Thoracic aorta (tissue), 2 donors: ENCODE results near the gene BCAT1. TPM values are rescaled to one million over a fixed set of nuclear protein-coding genes. Genes with fewer than 3 reads are reported as not detected.

Experiments
- ATAC-seq: fragments of 150-250 bp; one replicate; pipeline ENCODE4 v1.8.0; 2017; ENCODE audit warnings: low read depth; ENCODE audit not compliant: insufficient number of reproducible peaks, low FRiP score
- DNase-seq: peaks from one replicate; pipeline ENCODE4 v3.0.0-alpha.2; 2020; ENCODE audit warnings: low spot score
- H3K27ac ChIP-seq, 2 donors: fragments of 200-600 bp; sonication (generic); 1 replicate in 1 of 2; 2 replicates in 1 of 2; pipeline ENCODE4 v1.5.1; 2016; ENCODE audit warnings: mild to moderate bottlenecking in 2 of 2, moderate library complexity in 2 of 2
- H3K27me3 ChIP-seq: fragments of 200-600 bp; sonication (generic); replicated peaks from 2 replicates; pipeline ENCODE4 v1.6.0; 2016; ENCODE audit warnings: mild to moderate bottlenecking; ENCODE audit not compliant: insufficient read depth
- H3K36me3 ChIP-seq: fragments of 200-600 bp; sonication (generic); one replicate; pipeline ENCODE4 v1.5.1; 2016
- H3K4me1 ChIP-seq, 2 donors: fragments of 200-600 bp; sonication (generic); 1 replicate in 1 of 2; 2 replicates in 1 of 2; pipeline versions ENCODE4 v1.5.1 to v1.6.0; 2016; ENCODE audit warnings: low read depth in 2 of 2, mild to moderate bottlenecking in 1 of 2; ENCODE audit not compliant: control insufficient read depth in 1 of 2
- H3K4me3 ChIP-seq: fragments of 200-600 bp; sonication (generic); 2 replicates; pipeline ENCODE4 v1.5.1; 2016; ENCODE audit warnings: mild to moderate bottlenecking
- H3K9me3 ChIP-seq: fragments of 200-600 bp; sonication (generic); 2 replicates; pipeline ENCODE4 v1.5.1; 2016
- total RNA-seq, 2 donors: library from RNA; depleted of rRNA; stranded (reverse); fragments of >200 nt; gene quantifications; one replicate each; pipeline versions ENCODE4 v1.1.0 to v1.2.3, GENCODE V29; 2016
- TF ChIP-seq, protein P1 (sequence below): fragments of 200-600 bp; sonication (generic); IDR thresholded peaks from one replicate; pipeline ENCODE4 v1.5.1; 2019; ENCODE audit warnings: antibody characterized with exemption

BCAT1 gene
- total RNA-seq, 2 donors from 2014 or later = 24.9 to 28.6 TPM

DNA sequence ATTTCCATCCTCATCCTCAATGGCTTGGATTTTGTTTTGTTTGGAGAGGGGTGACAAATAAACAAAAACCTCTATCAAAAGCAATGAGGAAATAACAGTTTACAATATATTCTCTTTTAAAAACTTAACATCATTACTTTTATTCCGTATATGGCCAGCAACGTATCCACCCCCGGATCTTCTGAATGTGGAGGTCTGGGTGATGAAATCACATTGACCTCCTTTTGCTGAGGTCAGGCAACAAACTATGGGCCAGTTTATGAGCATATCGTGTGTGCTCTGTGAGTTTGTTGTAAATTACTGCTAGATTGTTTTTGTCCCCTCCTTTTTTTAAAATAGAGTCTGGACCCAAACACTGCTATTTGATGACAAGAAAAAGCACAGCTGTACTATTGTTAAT lies 178.1 kb downstream of the BCAT1 start:
- no peaks in the 10 kb centered on the region for H3K36me3 ChIP-seq
- ATAC-seq = no peak
- H3K27ac ChIP-seq = no peak overlapping the region
- no peaks in the 10 kb centered on the region for H3K4me1 ChIP-seq
- no peaks in the 10 kb centered on the region for H3K27me3 ChIP-seq
- H3K4me3 ChIP-seq = no peak overlapping the region
- H3K9me3 ChIP-seq = no peaks in the 10 kb centered on the region
- TF ChIP-seq, protein P1, sequence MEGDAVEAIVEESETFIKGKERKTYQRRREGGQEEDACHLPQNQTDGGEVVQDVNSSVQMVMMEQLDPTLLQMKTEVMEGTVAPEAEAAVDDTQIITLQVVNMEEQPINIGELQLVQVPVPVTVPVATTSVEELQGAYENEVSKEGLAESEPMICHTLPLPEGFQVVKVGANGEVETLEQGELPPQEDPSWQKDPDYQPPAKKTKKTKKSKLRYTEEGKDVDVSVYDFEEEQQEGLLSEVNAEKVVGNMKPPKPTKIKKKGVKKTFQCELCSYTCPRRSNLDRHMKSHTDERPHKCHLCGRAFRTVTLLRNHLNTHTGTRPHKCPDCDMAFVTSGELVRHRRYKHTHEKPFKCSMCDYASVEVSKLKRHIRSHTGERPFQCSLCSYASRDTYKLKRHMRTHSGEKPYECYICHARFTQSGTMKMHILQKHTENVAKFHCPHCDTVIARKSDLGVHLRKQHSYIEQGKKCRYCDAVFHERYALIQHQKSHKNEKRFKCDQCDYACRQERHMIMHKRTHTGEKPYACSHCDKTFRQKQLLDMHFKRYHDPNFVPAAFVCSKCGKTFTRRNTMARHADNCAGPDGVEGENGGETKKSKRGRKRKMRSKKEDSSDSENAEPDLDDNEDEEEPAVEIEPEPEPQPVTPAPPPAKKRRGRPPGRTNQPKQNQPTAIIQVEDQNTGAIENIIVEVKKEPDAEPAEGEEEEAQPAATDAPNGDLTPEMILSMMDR = no peak
- DNase-seq = no peak

DNA sequence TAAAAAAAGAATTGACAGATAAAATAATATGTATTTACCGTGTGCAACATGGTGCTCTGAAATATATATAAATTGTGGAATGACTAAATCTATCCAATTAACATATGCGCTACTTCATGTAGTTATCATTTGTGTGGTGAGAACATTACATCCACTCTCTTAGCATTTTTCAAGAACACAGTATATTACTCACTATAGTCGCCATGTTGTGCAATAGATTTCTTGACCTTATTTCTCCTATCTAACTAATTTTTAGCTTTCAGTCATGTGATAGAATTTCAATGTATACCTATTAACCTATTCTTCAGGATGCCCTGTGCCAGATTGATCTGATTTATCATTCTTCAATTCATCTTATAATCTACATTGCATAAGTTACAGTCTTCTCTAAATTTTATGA lies 178.6 kb downstream of the BCAT1 start:
- DNase-seq (no peak), ATAC-seq (no peak)
- Histone ChIP-seq H3K4me3 (no peak overlapping the region), H3K27me3 (no peaks in the 10 kb centered on the region), H3K36me3 (no peaks in the 10 kb centered on the region), H3K27ac (no peak overlapping the region), H3K4me1 (no peaks in the 10 kb centered on the region), H3K9me3 (no peaks in the 10 kb centered on the region)
- TF ChIP-seq, protein P1 = no peak

DNA sequence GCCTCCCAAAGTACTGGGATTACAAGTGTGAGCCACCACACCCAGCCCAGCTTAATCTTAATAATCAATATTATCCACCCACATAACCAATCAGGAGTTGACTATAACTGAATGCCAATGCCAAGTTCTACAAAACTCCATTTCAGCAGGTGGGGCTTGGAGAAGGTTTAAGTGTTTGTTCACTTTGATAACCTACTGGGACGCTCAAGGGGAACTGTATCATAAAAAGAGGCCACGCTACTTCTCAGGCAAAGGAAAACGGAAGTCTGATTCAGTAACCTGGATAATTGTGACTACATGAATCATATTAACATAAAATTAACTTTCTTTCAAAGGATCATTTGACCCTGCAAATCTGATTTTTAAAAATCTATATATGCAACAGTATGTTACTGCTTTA lies 179.2 kb downstream of the BCAT1 start:
- no peaks in the 10 kb centered on the region for H3K9me3 ChIP-seq
- ATAC-seq (no peak), DNase-seq (no peak)
- no peaks in the 10 kb centered on the region for H3K27me3 ChIP-seq
- no peak overlapping the region for H3K27ac ChIP-seq
- H3K36me3 ChIP-seq = no peaks in the 10 kb centered on the region
- H3K4me1 ChIP-seq = no peaks in the 10 kb centered on the region
- TF ChIP-seq, protein P1 = no peak
- no peak overlapping the region for H3K4me3 ChIP-seq

DNA sequence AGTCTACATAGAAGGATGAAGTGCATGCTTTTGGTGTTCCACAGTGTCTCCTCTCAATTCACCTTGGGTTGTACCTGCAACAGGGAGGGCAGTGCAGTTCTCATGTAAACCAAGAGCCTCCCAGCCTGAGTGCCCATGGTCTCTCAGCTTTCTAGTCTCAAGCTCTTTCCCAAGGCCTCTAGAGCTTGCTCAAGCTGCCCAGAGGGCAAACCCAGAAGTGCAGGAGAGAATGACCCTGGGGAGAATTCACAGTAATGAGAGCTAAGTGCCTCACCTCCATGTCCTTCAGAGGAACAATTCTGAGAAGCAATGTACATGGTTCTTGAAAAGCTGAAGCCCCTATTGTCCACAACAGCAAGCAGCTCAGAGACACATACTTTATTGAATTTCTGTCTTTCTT lies 180.5 kb downstream of the BCAT1 start:
- Histone ChIP-seq H3K4me1 (no peaks in the 10 kb centered on the region), H3K27me3 (no peaks in the 10 kb centered on the region), H3K4me3 (no peak overlapping the region), H3K27ac (no peak overlapping the region), H3K36me3 (no peaks in the 10 kb centered on the region), H3K9me3 (no peaks in the 10 kb centered on the region)
- DNase-seq = no peak
- ATAC-seq = no peak
- TF ChIP-seq, protein P1 = no peak

DNA sequence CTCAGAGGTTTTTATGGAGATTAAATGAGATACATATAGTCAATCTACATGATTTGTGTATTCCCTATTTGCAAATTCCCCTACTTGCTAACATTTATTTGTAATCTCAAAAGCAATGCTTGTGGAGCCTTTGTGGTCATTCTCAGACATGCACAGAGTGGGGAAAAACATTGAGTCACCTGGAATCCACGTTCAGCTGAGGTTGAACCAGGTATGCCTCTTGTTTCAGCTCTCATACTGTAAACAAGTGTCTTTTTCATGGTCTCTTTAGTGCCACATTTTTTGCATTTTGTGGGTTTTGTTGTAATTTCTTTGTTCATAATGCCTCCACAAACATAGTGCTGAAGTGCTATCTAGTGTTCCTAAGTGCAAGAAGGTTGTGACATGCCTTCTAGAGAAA lies 181.9 kb downstream of the BCAT1 start:
- Histone ChIP-seq H3K4me1 (no peaks in the 10 kb centered on the region), H3K9me3 (no peaks in the 10 kb centered on the region), H3K4me3 (no peak overlapping the region), H3K27me3 (no peaks in the 10 kb centered on the region), H3K36me3 (no peaks in the 10 kb centered on the region), H3K27ac (no peak overlapping the region)
- TF ChIP-seq, protein P1 = no peak
- ATAC-seq (no peak), DNase-seq (no peak)
